Stimulated activated naive B cell treated with anti-CD40 and anti-IgM and Interleukin-4, amounts not matched to agents 10 μg/mL and 1 μg/mL and 100 μg/mL, for 72 hours (primary cell): ENCODE data around the gene PSG6.
"Not testable (repeated sequence)": the region's sequence is repeated elsewhere in the genome, so short reads cannot be mapped to it uniquely, and the experiment has no call there.

Experiments
- ATAC-seq, 2 donors: fragments of 150-1000 bp; cut with Tn5 transposase; replicated peaks; 2 replicates each; pipeline ENCODE4 v1.10.0; 2021; ENCODE audit warnings: moderate library complexity in 1 of 2
- DNase-seq: peaks from one replicate; pipeline ENCODE4 v3.0.0; 2021
- H3K27ac Mint-ChIP-seq: one replicate; pipeline ENCODE4 v1.8.0; 2022; ENCODE audit warnings: mild to moderate bottlenecking, mixed read lengths
- H3K27me3 Mint-ChIP-seq, 2 donors: one replicate each; pipeline ENCODE4 v1.8.0; 2022; ENCODE audit warnings: mixed read lengths in 2 of 2
- H3K36me3 Mint-ChIP-seq, 2 donors: one replicate each; pipeline ENCODE4 v1.8.0; 2022; ENCODE audit warnings: mixed read lengths in 2 of 2, mild to moderate bottlenecking in 1 of 2
- H3K4me1 Mint-ChIP-seq, 2 donors: one replicate each; pipeline ENCODE4 v1.8.0; 2022; ENCODE audit warnings: mixed read lengths in 2 of 2, mild to moderate bottlenecking in 1 of 2
- H3K4me3 Mint-ChIP-seq, 2 donors: one replicate each; pipeline ENCODE4 v1.8.0; 2022; ENCODE audit warnings: mild to moderate bottlenecking in 2 of 2, mixed read lengths in 2 of 2, moderate library complexity in 1 of 2
- H3K9me3 Mint-ChIP-seq, 2 donors: one replicate each; pipeline ENCODE4 v1.8.0; 2022; ENCODE audit warnings: mixed read lengths in 2 of 2, mild to moderate bottlenecking in 1 of 2

Gene PSG6

DNA sequence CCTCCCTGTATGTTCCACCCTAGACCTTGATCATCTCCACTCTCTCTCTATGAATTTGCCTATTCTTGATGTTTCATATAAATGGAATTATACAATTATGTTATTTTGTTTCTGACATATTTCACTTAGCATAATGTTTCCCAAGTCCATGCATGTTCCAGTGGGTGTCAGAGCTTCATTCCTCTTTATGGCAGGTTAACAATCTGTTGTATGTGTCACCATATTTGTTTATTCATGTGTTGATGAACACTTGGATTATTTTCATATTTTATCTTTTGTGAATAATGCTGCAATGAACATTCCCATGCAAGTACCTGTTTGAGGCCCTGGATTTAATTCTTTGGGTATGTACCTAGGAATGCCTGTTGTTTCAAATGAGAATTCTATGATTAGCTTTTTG is 3.3 kb upstream of the PSG6 start:
- ATAC-seq, DNase-seq, H3K27ac Mint-ChIP-seq, H3K36me3 Mint-ChIP-seq, H3K9me3 Mint-ChIP-seq, H3K4me1 Mint-ChIP-seq, H3K4me3 Mint-ChIP-seq: not testable (repeated sequence)
- H3K27me3 Mint-ChIP-seq, result peaks cover 17 to 40% of the 10 kb centered on the region in 2 donors

DNA sequence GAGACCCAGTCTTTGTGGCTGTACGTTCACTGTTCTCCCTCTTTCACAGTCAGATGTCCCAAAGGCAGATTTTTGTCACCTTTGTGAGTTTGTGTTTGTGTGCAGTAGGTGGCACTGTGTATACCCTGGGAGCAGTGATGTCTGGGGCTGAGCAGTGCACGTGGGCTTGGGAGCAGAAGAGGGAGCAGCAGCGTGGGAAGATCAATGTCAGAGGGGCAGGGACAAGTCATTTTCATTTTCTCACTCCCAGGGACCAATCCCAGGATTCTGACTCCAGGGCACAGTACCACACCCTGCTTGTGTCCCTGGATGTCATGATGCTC is 2.0 kb upstream of the PSG6 start:
- H3K27ac Mint-ChIP-seq, result no peak overlapping the region
- H3K27me3 Mint-ChIP-seq, result peaks cover 17 to 40% of the 10 kb centered on the region in 2 donors

DNA sequence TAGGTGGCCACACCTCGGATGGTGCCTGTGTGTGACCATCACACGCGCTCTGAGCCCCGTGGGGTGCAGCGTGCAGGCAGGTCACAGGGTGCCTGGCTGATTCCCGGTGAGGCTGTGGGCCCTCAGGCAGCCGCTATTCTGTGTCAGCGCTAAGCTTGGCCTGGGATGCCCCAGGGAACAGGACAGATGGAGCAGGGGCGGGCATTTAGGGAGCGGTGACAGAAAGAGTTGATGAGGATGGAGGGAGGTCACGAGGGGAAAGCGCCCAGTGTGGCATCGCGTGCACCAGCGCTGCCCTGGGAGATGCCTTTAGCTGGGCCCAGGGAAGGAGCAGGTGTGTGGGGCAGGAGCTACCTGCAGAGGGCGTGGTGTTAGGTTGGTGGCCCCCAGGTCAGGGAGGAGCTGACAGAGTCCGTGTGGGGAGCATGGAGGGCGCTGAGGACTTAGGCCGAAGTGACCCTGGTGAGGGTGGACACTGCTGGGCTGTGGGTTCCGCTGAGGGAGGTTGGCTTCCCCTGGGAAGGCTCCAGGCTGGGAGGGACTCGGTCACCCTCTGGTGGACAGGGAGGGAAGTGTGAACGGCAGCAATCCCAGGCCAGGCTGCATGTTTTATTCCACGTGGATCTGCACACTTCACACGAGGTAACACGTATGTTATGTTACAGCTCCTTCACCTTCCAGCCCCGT is 1.5 kb upstream of the PSG6 start:
- not testable (repeated sequence) for H3K4me3 Mint-ChIP-seq, ATAC-seq, DNase-seq, H3K9me3 Mint-ChIP-seq, H3K4me1 Mint-ChIP-seq, H3K36me3 Mint-ChIP-seq, H3K27ac Mint-ChIP-seq
- H3K27me3 Mint-ChIP-seq, result peaks cover 19 to 40% of the 10 kb centered on the region in 2 donors

More for the DNA sequence above, 2.0 kb upstream of the PSG6 start:
- Mint-ChIP-seq H3K36me3 (no peaks in the 10 kb centered on the region), H3K9me3 (peaks cover 0 to 3% of the 10 kb centered on the region in 2 donors), H3K4me3 (no peak overlapping the region), H3K4me1 (no peaks in the 10 kb centered on the region)
- ATAC-seq (no peak), DNase-seq (no peak)

DNA sequence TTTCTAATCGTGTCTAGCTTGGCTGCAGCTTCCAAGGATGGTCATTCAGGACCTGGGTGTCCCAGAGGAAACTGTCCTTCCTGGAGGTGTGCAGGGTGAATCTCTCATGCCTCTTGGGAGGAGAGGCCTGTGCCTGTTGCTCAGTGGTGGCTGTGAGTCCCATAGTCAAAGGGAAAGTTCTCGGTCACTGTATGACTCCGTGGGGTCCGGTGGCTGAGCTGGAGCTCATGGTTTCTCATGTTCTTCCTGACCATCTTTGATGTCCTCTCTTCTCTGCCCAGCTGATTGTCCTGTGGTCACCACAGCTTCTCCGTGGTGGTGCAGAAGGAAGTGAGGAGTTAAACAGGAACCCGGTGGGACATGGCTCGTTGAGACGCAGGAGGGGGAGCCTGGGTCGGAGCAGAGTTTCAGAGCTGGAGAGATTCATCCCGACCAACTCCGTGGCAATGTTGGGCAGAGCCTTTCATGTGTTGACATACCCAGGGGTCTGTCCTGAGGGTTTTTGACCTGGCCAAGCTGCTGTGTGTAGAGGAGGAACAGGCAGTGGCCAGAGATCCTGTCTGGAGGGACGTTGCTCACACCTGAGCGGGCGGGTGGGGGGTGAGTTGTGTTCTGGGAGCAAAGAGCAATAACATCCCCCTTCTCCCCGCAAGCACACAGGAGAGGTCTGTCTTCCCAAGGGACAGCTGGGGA is 829 bp upstream of the PSG6 start:
- not testable (repeated sequence) for H3K4me1 Mint-ChIP-seq, ATAC-seq, H3K4me3 Mint-ChIP-seq, DNase-seq, H3K27ac Mint-ChIP-seq, H3K36me3 Mint-ChIP-seq, H3K9me3 Mint-ChIP-seq
- peaks cover 21 to 40% of the 10 kb centered on the region in 2 donors for H3K27me3 Mint-ChIP-seq

DNA sequence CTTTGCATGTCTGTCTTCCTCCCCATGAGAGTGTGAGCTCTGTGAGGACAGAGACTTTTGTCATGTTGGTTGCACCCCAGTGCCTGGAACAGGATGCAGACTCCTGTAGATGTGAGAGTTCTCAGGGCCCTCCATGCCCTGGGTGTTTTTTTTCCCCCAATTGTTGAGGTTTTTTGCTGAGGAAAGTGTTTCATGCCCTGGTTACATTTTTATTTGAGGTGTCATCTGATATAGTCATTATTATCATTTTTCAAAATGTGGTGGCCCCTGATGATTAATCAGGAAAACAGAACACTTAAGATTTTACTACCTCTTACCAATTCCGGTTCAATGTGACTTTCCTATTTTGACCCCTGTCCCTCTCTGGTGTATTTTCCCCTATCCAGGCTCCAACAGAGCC is 763 bp downstream of the PSG6 start:
- ATAC-seq, DNase-seq, H3K27ac Mint-ChIP-seq, H3K9me3 Mint-ChIP-seq, H3K36me3 Mint-ChIP-seq, H3K4me3 Mint-ChIP-seq, H3K4me1 Mint-ChIP-seq: not testable (repeated sequence)
- H3K27me3 Mint-ChIP-seq, result peaks cover 21 to 30% of the 10 kb centered on the region in 2 donors

DNA sequence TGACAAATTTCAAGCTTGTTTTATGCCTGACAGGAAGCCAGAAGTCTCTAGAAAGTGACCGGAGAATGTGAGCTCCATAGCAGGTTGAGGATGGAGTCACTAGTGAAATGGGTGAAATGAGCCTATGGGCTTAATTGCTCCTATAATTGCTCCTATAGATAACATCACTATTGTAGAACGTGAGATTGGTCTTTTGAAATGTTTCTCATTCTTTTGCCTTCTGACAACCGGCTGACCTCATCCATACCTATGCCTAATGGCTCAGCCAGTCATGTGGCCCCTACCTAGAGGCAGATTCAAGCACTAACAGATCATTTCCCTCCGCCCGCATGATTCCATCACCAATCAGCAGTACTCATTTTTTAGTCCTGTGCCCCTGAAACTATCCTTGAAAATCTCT is 4.2 kb downstream of the PSG6 start:
- not testable (repeated sequence) for DNase-seq, H3K27ac Mint-ChIP-seq, H3K9me3 Mint-ChIP-seq, ATAC-seq, H3K4me1 Mint-ChIP-seq, H3K4me3 Mint-ChIP-seq, H3K36me3 Mint-ChIP-seq
- H3K27me3 Mint-ChIP-seq, result peaks cover 13 to 19% of the 10 kb centered on the region in 2 donors

DNA sequence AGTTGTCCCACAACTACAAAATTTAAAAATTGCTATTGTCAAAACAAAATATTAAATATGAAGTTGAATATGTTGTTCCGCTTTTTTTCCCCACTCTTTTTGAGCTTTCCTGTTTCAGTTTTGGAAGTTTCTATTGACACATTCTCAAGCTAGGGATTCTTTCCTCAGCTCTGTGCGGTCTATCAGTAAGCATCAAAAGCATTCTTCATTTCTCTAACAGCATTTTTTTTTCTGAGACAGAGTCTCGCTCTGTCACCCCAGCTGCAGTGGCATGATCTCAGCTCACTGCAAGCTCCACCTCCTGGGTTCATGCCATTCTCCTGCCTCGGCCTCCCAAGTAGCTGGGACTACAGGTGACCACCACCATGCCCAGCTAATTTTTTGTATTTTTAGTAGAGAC is 4.8 kb downstream of the PSG6 start:
- H3K9me3 Mint-ChIP-seq, ATAC-seq, DNase-seq, H3K4me3 Mint-ChIP-seq, H3K4me1 Mint-ChIP-seq, H3K36me3 Mint-ChIP-seq, H3K27ac Mint-ChIP-seq: not testable (repeated sequence)
- peaks cover 7 to 13% of the 10 kb centered on the region in 2 donors for H3K27me3 Mint-ChIP-seq

DNA sequence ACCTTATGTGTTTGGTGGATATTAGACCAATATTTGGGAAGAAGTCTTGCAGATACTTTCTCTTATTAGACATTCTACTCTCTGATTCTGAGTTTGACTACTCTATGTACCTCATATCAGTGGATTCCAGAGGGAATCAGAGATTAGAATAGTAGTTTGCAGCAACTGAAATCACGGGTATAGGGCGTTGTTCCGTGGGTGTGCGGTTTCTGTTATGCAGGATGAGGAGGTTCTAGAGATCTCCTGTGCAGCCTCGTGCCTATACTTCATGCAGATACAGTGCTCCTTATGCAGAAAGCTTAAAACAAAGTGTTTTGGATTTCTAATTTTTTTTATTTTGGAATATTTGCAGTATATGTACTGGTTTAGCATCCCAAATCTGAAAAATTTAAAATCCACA is 6.0 kb downstream of the PSG6 start:
- H3K9me3 Mint-ChIP-seq, DNase-seq, H3K36me3 Mint-ChIP-seq, H3K4me1 Mint-ChIP-seq, H3K4me3 Mint-ChIP-seq, H3K27ac Mint-ChIP-seq, ATAC-seq: not testable (repeated sequence)
- peaks cover 7 to 15% of the 10 kb centered on the region in 2 donors for H3K27me3 Mint-ChIP-seq

DNA sequence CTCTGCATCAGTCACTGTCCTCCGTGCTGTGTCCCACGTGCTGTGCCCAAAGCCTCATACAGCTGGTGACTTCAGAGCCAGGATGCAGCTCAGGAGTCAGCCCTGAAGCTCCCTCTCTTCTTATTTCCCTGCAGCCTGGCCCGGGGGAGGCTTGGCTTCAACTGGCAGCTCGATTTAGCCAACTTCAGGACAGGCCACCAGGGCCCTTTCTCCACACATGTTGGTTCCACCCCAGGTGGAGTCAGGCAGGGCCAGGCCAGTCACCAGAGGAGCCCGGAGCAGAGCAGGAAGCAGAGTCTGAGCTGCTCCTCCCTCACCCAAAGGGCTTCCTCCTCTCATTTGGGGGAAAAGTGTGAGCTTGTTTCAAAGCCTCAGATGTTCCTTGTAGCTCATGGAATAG is 11.5 kb downstream of the PSG6 start:
- not testable (repeated sequence) for H3K27ac Mint-ChIP-seq, H3K9me3 Mint-ChIP-seq, DNase-seq, H3K36me3 Mint-ChIP-seq, ATAC-seq, H3K4me1 Mint-ChIP-seq, H3K4me3 Mint-ChIP-seq
- H3K27me3 Mint-ChIP-seq, result peaks cover 9 to 15% of the 10 kb centered on the region in 2 donors

DNA sequence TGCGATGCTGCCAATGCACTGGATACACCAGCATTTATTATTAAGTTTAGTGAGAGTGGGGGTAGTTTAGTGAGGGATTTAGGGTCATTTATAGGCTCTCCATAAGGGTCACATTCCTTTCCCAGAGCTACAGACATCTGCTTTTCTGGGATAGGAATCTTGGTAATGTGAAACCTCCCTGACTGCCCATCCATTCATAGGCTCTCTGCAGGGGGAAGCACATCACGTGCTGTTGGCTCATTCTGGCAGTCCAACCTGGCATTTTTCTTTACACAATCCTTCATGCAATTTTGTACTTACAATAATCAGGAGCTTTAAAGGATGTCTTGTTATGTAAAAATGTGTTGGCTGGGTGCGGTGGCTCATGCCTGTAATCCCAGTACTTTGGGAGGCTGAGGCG is 17.1 kb downstream of the PSG6 start:
- not testable (repeated sequence) for DNase-seq, H3K4me3 Mint-ChIP-seq, H3K9me3 Mint-ChIP-seq, ATAC-seq, H3K36me3 Mint-ChIP-seq, H3K27ac Mint-ChIP-seq, H3K4me1 Mint-ChIP-seq
- H3K27me3 Mint-ChIP-seq, result peaks cover 17 to 28% of the 10 kb centered on the region in 2 donors

DNA sequence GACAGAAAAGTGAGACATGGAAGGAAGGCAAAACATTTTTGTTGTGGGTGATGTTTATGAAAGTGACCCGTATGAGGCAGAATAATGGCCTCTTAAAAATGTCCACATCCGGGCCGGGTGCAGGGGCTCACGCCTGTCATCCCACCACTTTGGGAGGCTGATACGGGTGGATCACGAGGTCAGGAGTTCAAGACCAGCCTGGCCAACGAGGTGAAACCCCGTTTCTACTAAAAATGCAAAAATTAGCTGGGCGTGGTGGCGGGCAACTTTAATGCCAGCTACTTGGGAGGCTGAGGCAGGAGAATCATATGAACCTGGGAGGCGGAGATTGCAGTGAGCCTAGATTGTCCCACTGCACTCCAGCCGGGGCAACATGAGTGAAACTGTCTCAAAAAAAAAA is 18.0 kb downstream of the PSG6 start:
- not testable (repeated sequence) for DNase-seq, H3K27ac Mint-ChIP-seq, ATAC-seq, H3K4me1 Mint-ChIP-seq, H3K4me3 Mint-ChIP-seq, H3K9me3 Mint-ChIP-seq, H3K36me3 Mint-ChIP-seq
- peaks cover 17 to 28% of the 10 kb centered on the region in 2 donors for H3K27me3 Mint-ChIP-seq

DNA sequence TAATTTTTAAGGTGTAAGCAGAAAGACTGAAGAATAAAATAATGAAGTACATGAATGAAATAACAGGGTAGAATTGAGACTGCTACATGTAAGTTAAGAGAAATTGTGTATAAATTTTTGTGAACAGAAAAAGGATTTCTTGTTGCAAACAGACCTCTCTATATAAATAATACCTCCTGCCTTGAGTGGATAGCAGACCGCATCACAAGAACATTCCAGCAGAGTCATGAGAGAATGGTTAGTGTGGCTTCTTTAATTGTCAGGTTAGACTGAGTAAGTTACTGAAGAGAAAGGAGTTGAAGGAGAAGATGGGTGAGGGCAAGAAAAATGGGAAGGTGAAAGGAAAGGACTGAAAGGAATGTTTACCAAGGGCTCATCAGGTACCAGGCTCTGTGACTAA is 18.6 kb downstream of the PSG6 start:
- not testable (repeated sequence) for H3K27ac Mint-ChIP-seq, H3K4me3 Mint-ChIP-seq, H3K36me3 Mint-ChIP-seq, DNase-seq, H3K9me3 Mint-ChIP-seq, ATAC-seq, H3K4me1 Mint-ChIP-seq
- peaks cover 17 to 28% of the 10 kb centered on the region in 2 donors for H3K27me3 Mint-ChIP-seq

DNA sequence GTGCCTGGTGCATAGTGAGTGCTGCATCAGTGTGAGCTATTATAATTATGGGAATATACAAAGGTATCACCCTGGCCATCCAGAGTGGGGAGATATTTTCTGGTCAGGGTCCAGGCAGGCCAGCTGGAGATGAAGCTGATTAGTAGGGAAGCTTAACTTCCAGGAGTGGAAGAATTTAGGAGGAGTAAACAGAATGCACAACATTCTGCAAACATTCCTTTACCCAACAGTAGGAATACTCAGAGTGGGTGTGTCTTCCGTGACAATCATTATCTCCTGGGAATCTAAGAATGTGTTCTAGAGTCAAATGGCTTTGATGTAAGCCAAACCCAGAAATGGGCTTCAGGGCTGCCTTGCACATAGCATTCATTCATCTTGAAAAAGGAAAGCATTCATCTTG is 19.0 kb downstream of the PSG6 start:
- DNase-seq, H3K4me3 Mint-ChIP-seq, H3K9me3 Mint-ChIP-seq, H3K36me3 Mint-ChIP-seq, H3K27ac Mint-ChIP-seq, H3K4me1 Mint-ChIP-seq, ATAC-seq: not testable (repeated sequence)
- H3K27me3 Mint-ChIP-seq, result peaks cover 17 to 28% of the 10 kb centered on the region in 2 donors

DNA sequence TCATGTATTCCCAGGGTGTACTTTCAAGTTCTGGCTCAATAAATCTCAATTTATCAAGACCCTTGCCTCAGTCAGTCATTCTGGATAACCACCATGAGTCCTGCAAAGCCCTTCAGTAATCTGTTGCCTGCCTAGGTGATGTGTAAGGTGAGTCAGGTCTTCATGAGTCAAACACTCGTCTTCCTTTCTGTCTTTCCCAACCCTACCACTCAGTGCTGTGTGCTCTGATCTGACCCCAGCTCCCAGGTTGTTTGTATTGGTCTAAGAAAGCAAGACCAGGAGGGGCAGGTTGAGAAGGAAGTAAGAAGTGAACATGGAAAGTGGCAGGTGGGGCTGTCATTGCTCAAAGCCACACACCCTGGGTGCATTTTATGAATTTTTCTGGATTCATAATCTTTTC is 20.0 kb downstream of the PSG6 start:
- peaks cover 16 to 26% of the 10 kb centered on the region in 2 donors for H3K27me3 Mint-ChIP-seq
- H3K4me3 Mint-ChIP-seq, ATAC-seq, H3K27ac Mint-ChIP-seq, H3K4me1 Mint-ChIP-seq, H3K9me3 Mint-ChIP-seq, DNase-seq, H3K36me3 Mint-ChIP-seq: not testable (repeated sequence)

DNA sequence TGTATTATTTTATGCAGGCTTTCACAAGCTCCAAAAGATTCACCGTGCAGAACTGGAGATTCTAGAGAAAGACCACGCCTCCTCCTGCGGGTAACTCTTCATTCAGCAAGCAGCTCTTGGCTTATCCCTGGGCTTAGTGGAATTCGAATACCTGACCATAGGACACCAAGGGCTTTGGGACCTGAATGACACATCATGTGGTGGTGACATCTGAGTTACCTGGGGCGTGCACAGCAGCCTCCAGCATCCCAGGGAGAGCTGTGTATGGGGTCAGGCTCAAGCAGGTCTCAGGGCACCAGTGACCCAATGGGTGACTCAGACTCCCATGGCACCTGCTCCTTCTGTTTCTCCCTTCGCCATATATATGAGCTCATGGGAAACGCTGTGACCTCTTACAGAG is 27.2 kb downstream of the PSG6 start:
- peaks cover 13 to 15% of the 10 kb centered on the region in 2 donors for H3K27me3 Mint-ChIP-seq
- not testable (repeated sequence) for ATAC-seq, H3K4me3 Mint-ChIP-seq, H3K27ac Mint-ChIP-seq, H3K36me3 Mint-ChIP-seq, DNase-seq, H3K4me1 Mint-ChIP-seq, H3K9me3 Mint-ChIP-seq
